NCI-H226 (cell line): ENCODE measurements around the gene IL21.
A peak's percentile ranks its signal among the peaks of the same experiment; 100 is the strongest.
"Not testable (repeated sequence)": the region's sequence is repeated elsewhere in the genome, so short reads cannot be mapped to it uniquely, and the experiment has no call there.

Experiments used
- DNase-seq: peaks from one replicate; pipeline ENCODE4 v3.0.0-alpha.2; 2015

The IL21 gene

DNA sequence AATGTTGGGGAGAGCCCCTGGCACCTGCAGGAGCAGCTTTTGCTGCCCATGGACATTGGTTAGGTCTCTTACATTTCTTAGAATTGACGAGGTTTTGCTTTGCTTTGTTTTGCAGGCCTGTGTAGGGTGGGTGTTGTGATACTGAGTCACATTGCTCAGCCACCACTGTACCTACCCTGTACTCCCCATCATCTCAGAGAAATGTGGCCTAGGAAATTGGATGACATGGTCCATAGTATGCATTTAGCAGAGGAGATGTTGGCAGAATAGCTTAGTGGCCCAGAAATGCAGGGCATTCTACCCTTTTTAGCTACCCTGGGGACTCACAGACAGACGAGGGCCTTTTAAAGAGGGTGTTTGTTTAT is 43.7 kb downstream of the IL21 start:
- no peak for DNase-seq

- peak; percentile 45 for DNase-seq
Observed at GRCh38 chr4:122576261-122577188, 44.3 kb downstream of the IL21 start.

- not testable (repeated sequence) for DNase-seq
Observed at GRCh38 chr4:122574347-122574746, 46.5 kb downstream of the IL21 start.

DNA sequence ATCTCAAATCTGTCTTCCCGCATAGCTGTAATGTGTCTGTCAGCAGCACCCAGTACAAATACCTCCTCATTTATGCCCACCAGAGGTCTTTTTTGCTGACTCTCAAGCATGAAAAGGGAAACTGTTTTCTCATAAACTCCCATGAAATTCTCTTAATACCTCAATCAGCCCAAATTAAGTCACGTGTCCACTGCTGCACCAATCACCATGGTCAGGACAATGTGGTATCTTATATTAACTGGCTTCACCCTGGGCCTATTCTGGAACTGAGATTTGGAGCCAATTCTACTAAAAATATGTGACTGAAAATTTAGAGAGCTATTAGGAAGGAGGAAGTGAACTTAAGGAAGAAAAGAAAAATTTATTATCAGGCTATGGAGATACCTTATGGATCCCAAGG is 58.4 kb downstream of the IL21 start:
- DNase-seq = no peak
